MCF 10A (cell line): ENCODE measurements around the gene ADAMTSL3. TPM values are rescaled to one million over a fixed set of nuclear protein-coding genes. Genes with fewer than 3 reads are reported as not detected.
A peak's percentile ranks its signal among the peaks of the same experiment; 100 is the strongest.

Source experiments
- BruUV-seq: library from RNA; stranded (reverse); fragments of 400-500 nt; replicated peaks from 2 replicates; lab custom pipeline; 2021; lab: Mats Ljungman, UMichigan
- CTCF ChIA-PET: fragments of 300-600 bp; sonication (Branson Sonifier 250); formaldehyde crosslinking; extraction: SDS; loops from one replicate; lab custom pipeline; 2021; ENCODE audit warnings: antibody characterized with exemption, inconsistent platforms; lab: Yijun Ruan, JAX
- POLR2A ChIA-PET: fragments of 300-600, 350-650 bp; sonication (Branson Sonifier 250); formaldehyde crosslinking; extraction: SDS; loops from one replicate; lab custom pipeline; 2020; ENCODE audit warnings: antibody characterized with exemption, inconsistent platforms; lab: Yijun Ruan, JAX
- DNase-seq: peaks from one replicate; pipeline ENCODE4 v3.0.0-alpha.2; 2018; ENCODE audit not compliant: unreplicated experiment
- H3K27ac Mint-ChIP-seq: one replicate; pipeline ENCODE4 v1.8.0; 2022; ENCODE audit warnings: mild to moderate bottlenecking, low read depth, mixed read lengths; ENCODE audit not compliant: unreplicated experiment
- H3K27me3 Mint-ChIP-seq: one replicate; pipeline ENCODE4 v1.8.0; 2022; ENCODE audit warnings: mixed read lengths; ENCODE audit not compliant: insufficient read depth, unreplicated experiment
- H3K36me3 Mint-ChIP-seq: one replicate; pipeline ENCODE4 v1.8.0; 2022; ENCODE audit warnings: mild to moderate bottlenecking, moderate library complexity, mixed read lengths; ENCODE audit not compliant: insufficient read depth, unreplicated experiment
- H3K4me1 Mint-ChIP-seq: one replicate; pipeline ENCODE4 v1.8.0; 2022; ENCODE audit warnings: mixed read lengths; ENCODE audit not compliant: insufficient read depth, unreplicated experiment
- H3K4me3 Mint-ChIP-seq: one replicate; pipeline ENCODE4 v1.8.0; 2022; ENCODE audit warnings: mild to moderate bottlenecking, moderate library complexity, mixed read lengths; ENCODE audit not compliant: unreplicated experiment
- H3K9me3 Mint-ChIP-seq: one replicate; pipeline ENCODE4 v1.8.0; 2022; ENCODE audit warnings: mixed read lengths; ENCODE audit not compliant: unreplicated experiment
- intact Hi-C: fragments of 100-400 bp; cut with micrococcal nuclease; formaldehyde crosslinking; loops from 2 replicates; pipeline ENCODE4 v1.14.1; 2022
- total RNA-seq: library from RNA; stranded (reverse); gene quantifications from 2 replicates; pipeline ENCODE4 v1.2.3, GENCODE V29; 2022
- TF ChIP-seq, protein P1 (sequence below): fragments of 200-600 bp; IDR thresholded peaks from one replicate; pipeline ENCODE4 v1.8.0; 2022; ENCODE audit warnings: antibody characterized with exemption, mild to moderate bottlenecking; ENCODE audit not compliant: unreplicated experiment

Gene ADAMTSL3
- total RNA-seq, 1 experiment from 2014 or later, result 1.2 TPM

DNA sequence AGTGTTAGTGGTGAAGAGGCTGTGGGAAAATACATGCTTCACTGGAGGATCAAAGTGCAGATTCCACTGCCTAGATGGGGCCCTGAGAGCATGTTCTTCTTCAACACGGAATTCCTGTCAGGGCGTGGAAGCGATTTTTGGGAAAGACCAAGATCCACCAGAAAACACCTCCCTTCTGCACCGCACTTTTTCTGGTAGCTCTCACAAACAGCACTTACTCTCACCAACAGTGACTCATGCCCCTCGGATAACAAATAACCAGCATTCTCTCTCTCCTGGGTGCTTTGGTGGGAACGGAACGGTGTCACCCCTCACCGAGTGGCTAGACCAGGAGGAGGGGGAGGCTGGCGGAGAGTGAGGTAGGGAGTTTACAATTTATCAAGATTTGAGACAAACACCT lies 40.1 kb downstream of the ADAMTSL3 start:
- TF ChIP-seq, protein P1, sequence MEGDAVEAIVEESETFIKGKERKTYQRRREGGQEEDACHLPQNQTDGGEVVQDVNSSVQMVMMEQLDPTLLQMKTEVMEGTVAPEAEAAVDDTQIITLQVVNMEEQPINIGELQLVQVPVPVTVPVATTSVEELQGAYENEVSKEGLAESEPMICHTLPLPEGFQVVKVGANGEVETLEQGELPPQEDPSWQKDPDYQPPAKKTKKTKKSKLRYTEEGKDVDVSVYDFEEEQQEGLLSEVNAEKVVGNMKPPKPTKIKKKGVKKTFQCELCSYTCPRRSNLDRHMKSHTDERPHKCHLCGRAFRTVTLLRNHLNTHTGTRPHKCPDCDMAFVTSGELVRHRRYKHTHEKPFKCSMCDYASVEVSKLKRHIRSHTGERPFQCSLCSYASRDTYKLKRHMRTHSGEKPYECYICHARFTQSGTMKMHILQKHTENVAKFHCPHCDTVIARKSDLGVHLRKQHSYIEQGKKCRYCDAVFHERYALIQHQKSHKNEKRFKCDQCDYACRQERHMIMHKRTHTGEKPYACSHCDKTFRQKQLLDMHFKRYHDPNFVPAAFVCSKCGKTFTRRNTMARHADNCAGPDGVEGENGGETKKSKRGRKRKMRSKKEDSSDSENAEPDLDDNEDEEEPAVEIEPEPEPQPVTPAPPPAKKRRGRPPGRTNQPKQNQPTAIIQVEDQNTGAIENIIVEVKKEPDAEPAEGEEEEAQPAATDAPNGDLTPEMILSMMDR, result no peak
- Mint-ChIP-seq H3K27ac (no peak overlapping the region), H3K36me3 (no peaks in the 10 kb centered on the region), H3K4me1 (peaks cover 11% of the 10 kb centered on the region), H3K4me3 (no peak overlapping the region), H3K27me3 (no peaks in the 10 kb centered on the region), H3K9me3 (no peaks in the 10 kb centered on the region)
- DNase-seq, result peak; percentile 50
- intact Hi-C loops, result no loop called here
- ChIA-PET CTCF (no interaction called here), POLR2A (no interaction called here)
- BruUV-seq, result no TSS peak

DNA sequence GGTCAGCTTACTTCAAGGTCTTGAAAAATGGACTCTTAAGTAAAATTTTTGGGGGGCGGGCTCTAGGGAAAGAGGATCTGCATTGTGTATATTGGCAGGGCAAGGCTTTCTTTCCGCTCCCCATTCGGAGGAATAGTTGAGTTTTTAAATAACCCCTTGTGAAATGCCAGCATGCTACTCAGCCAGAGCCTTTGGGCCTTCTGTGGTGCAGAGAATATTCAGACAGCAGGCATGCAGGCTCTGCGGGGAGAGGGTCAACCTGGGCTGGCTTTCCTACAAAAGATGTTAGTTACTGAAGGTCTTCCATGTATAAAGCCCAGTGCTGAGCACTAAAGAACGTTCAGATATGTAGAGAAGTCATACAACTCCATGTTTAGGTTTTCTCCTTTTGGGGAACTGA lies 40.6 kb downstream of the ADAMTSL3 start:
- peaks cover 5% of the 10 kb centered on the region for H3K9me3 Mint-ChIP-seq
- intact Hi-C loops, result no loop called here
- ChIA-PET POLR2A (no interaction called here), CTCF (no interaction called here)
- TF ChIP-seq, protein P1, result no peak
- DNase-seq, result no peak
- no peak overlapping the region for H3K27ac Mint-ChIP-seq
- BruUV-seq, result no TSS peak
- peaks cover 11% of the 10 kb centered on the region for H3K4me1 Mint-ChIP-seq
- no peaks in the 10 kb centered on the region for H3K36me3 Mint-ChIP-seq
- no peaks in the 10 kb centered on the region for H3K27me3 Mint-ChIP-seq
- H3K4me3 Mint-ChIP-seq, result no peak overlapping the region

GRCh38 chr15:83695246-83695645 lies 41.3 kb downstream of the ADAMTSL3 start:
- DNase-seq, result peak; percentile 22
- BruUV-seq, result no TSS peak
- CTCF ChIA-PET, result no interaction called here
- no peaks in the 10 kb centered on the region for H3K27me3 Mint-ChIP-seq
- peaks cover 11% of the 10 kb centered on the region for H3K4me1 Mint-ChIP-seq
- no peak overlapping the region for H3K27ac Mint-ChIP-seq
- TF ChIP-seq, protein P1, result no peak
- peaks cover 9% of the 10 kb centered on the region for H3K9me3 Mint-ChIP-seq
- intact Hi-C loops, result no loop called here
- no peaks in the 10 kb centered on the region for H3K36me3 Mint-ChIP-seq
- POLR2A ChIA-PET, result no interaction called here
- H3K4me3 Mint-ChIP-seq, result no peak overlapping the region

DNA sequence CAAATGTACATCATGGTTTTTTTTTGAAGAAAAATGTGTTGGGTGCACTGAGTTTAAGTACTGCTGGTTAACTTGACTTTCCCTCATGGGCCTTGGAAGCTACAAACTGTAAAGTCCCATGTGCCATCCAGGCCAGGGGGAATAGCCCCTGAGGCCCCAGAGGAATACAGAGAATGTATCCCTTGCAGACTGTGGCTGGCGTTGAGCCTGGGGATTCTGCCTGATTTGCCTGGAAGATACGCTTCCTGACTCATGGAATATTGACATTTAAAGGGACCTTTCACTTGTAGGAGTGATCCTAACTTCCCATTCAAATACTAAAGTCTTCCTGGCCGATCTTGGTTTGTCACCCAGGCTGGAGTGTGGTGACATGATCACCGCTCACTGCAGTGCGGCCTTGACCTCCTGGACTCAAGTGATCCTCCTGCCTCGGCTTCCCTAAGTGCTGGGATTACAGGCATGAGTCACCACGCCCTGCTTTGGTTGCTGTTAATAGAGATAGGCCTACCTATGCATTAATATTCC lies 42.0 kb downstream of the ADAMTSL3 start:
- intact Hi-C loops, result no loop called here
- no peaks in the 10 kb centered on the region for H3K36me3 Mint-ChIP-seq
- TF ChIP-seq, protein P1, result no peak
- no peak overlapping the region for H3K27ac Mint-ChIP-seq
- H3K4me3 Mint-ChIP-seq, result no peak overlapping the region
- H3K27me3 Mint-ChIP-seq, result no peaks in the 10 kb centered on the region
- peaks cover 11% of the 10 kb centered on the region for H3K4me1 Mint-ChIP-seq
- peaks cover 9% of the 10 kb centered on the region for H3K9me3 Mint-ChIP-seq
- no peak for DNase-seq
- ChIA-PET CTCF (no interaction called here), POLR2A (no interaction called here)
- BruUV-seq, result no TSS peak
